Measurements from ENCODE around the gene RAB34. TPM values are rescaled to one million over a fixed set of nuclear protein-coding genes. Genes with fewer than 3 reads are reported as not detected.

RAB34 gene
- total and polyA plus RNA-seq, 2 experiments from 2014 or later, result 277 to 476 TPM

DNA sequence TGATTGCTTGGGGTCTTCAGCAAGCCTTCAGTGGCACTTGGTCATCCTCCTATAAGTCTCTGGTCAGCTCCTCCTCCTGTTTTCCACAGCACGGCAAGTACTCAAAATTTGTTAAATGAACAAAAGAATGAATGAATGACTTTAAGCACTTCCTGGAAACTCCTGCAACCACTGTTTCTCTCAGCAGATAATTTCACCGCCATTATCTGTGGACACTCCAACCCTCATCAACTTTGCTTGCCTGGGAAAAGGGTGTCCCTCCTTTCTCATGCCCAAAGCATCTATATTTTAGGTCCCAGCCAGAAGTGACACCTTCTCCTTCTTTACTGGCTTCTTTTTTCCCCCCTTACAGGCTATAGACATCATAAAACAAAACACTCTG, 10.3 kb downstream of the RAB34 start:
- TF ChIP-seq EZH2 (IDR thresholded peaks at IDR 0.05; ENCODE audit: insufficient read depth, poor library complexity, severe bottlenecking), result no peak
- no peak for TF ChIP-seq EZH2phosphoT487 (IDR thresholded peaks at IDR 0.05; ENCODE audit: insufficient read depth, low read depth)
- no peak overlapping the region for H2AFZ ChIP-seq
- H3K79me2 ChIP-seq (ENCODE audit: insufficient read depth), result no peaks in the 10 kb centered on the region
- no peaks in the 10 kb centered on the region for H3K27me3 ChIP-seq (replicated peaks; ENCODE audit: insufficient read depth)
- 0 out of 2 replicates have a peak, but pooled peaks cover 7% of the 10 kb centered on the region for H3K4me1 ChIP-seq (ENCODE audit: insufficient read depth)
- no peaks in the 10 kb centered on the region for H3K9me2 ChIP-seq (ENCODE audit: insufficient read depth)
- H3K4me2 ChIP-seq (ENCODE audit: unreplicated experiment), result no peak overlapping the region
- no peaks in the 10 kb centered on the region for H3K9me3 ChIP-seq (ENCODE audit: low read depth)
- DNase-seq, result no peak
- in situ Hi-C loops (cut with MboI), result no loop called here
- H3K4me3 ChIP-seq, result no peak overlapping the region
- H3K9ac ChIP-seq, result no peak overlapping the region
- no peaks in the 10 kb centered on the region for H4K20me1 ChIP-seq (ENCODE audit: insufficient read depth)
- no peak overlapping the region for H3K27ac ChIP-seq
- 82% methylated on average over 2 of the region's 2 CpGs for WGBS, 2 experiments (ENCODE audit: low coverage in 1 of 2, low lambda C conversion rate in 2 of 2, missing lambda C conversion rate in 2 of 2)
- no peaks in the 10 kb centered on the region for H3K36me3 ChIP-seq (ENCODE audit: low read depth)
- peaks cover 12% of the 10 kb centered on the region for H3F3A ChIP-seq (ENCODE audit: insufficient read depth)

DNA sequence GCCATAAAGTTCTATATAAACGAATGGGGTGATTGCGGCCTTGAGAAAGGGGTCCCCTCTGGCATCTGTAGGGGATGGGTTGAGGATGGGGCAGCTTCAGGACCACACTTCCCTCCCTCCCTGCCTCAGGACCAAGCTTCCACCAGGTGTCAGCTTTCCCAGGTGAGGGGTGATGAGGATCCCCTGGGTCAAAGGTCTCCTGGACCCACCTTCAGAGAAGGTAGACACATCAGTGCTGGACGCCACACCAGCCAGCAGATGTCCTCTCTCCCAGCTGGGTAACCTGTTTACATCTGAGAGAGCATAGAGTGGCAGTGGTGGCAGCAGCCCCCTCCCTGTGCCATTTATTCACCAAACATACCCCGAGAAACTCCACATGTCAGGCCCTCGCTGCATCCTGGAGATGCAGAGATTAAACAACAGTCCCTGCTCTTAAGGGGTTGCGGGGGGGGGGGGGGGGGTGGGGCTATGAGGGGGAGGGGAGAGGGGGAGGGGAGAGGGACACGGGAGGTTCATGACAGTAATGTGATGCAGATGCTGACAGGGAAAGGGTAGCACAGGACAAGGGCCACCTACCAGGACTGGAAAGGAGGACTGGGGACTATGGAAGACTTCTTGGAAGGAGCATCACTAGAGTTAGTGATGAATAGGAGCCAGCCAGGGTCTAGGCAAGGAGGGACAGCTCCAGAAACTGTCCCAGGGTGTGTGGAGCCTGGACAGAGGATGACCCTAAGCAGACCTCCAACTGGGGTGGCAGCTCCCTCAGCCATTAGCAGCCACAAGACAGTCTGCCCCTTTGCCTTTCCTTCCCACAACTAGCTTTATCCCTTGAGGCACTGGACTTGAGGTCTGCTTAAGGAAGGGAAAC, 11.0 kb downstream of the RAB34 start:
- WGBS, 2 experiments (ENCODE audit: low coverage in 1 of 2, low lambda C conversion rate in 2 of 2, missing lambda C conversion rate in 2 of 2), result 69 to 76% methylated on average over 6 to 7 of the region's 7 CpGs
- no peak overlapping the region for H3K4me3 ChIP-seq
- H3K9me2 ChIP-seq (ENCODE audit: insufficient read depth), result no peaks in the 10 kb centered on the region
- H3K4me2 ChIP-seq (ENCODE audit: unreplicated experiment), result no peak overlapping the region
- no peaks in the 10 kb centered on the region for H3K79me2 ChIP-seq (ENCODE audit: insufficient read depth)
- no peaks in the 10 kb centered on the region for H3K9me3 ChIP-seq (ENCODE audit: low read depth)
- H4K20me1 ChIP-seq (ENCODE audit: insufficient read depth), result no peaks in the 10 kb centered on the region
- H2AFZ ChIP-seq, result no peak overlapping the region
- H3K36me3 ChIP-seq (ENCODE audit: low read depth), result no peaks in the 10 kb centered on the region
- in situ Hi-C loops (cut with MboI), result no loop called here
- H3F3A ChIP-seq (ENCODE audit: insufficient read depth), result peaks cover 10% of the 10 kb centered on the region
- no peak overlapping the region for H3K9ac ChIP-seq
- TF ChIP-seq EZH2phosphoT487 (IDR thresholded peaks at IDR 0.05; ENCODE audit: insufficient read depth, low read depth) (no peak), EZH2 (IDR thresholded peaks at IDR 0.05; ENCODE audit: insufficient read depth, poor library complexity, severe bottlenecking) (no peak)
- no peak overlapping the region for H3K27ac ChIP-seq
- H3K27me3 ChIP-seq (replicated peaks; ENCODE audit: insufficient read depth), result no peaks in the 10 kb centered on the region
- 0 out of 2 replicates have a peak, but pooled peaks cover 2% of the 10 kb centered on the region for H3K4me1 ChIP-seq (ENCODE audit: insufficient read depth)
- no peak for DNase-seq

DNA sequence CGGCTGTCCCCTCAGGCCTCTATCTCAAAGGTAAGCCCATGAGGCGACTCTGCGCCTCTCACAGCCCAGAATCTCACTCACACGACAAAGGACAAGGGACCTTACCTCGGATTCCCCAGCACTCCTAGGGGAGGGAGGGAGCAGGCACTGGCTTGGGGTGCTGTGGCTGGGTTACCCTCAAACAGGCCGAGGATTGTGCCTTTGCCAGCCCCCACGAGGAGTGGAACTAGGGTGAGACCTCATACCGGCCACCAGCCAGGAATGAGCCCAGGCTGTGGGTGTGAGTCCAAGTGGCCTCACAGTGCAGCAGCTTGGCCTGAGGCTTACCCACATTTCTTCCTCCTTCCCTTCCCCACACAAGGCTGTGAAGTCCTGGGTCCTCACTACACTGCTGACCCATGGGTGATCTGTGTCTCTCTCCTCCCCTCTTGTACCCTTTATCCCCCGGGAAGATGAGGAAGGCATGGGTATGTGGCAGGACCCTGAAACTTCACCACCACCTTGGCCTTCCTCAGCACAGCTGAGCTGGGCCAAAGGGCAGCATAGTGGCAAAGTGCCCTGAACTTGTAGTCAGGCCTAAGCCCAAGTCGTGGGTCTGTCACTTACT, 11.8 kb downstream of the RAB34 start:
- TF ChIP-seq EZH2 (IDR thresholded peaks at IDR 0.05; ENCODE audit: insufficient read depth, poor library complexity, severe bottlenecking), result no peak
- TF ChIP-seq EZH2phosphoT487 (IDR thresholded peaks at IDR 0.05; ENCODE audit: insufficient read depth, low read depth), result no peak
- Histone ChIP-seq H3K36me3 (ENCODE audit: low read depth) (no peaks in the 10 kb centered on the region), H3K79me2 (ENCODE audit: insufficient read depth) (no peaks in the 10 kb centered on the region), H3K27ac (no peak overlapping the region), H3K27me3 (replicated peaks; ENCODE audit: insufficient read depth) (no peaks in the 10 kb centered on the region), H3K9me2 (ENCODE audit: insufficient read depth) (no peaks in the 10 kb centered on the region), H3K4me2 (ENCODE audit: unreplicated experiment) (no peak overlapping the region), H3F3A (ENCODE audit: insufficient read depth) (peaks cover 10% of the 10 kb centered on the region), H3K4me1 (ENCODE audit: insufficient read depth) (no peaks in the 10 kb centered on the region), H3K9me3 (ENCODE audit: low read depth) (no peaks in the 10 kb centered on the region), H3K9ac (no peak overlapping the region), H2AFZ (no peak overlapping the region), H3K4me3 (no peak overlapping the region), H4K20me1 (ENCODE audit: insufficient read depth) (no peaks in the 10 kb centered on the region)
- in situ Hi-C loops (cut with MboI), result no loop called here
- no peak for DNase-seq
- 53 to 60% methylated on average over 10 of the region's 10 CpGs for WGBS, 2 experiments (ENCODE audit: low coverage in 1 of 2, low lambda C conversion rate in 2 of 2, missing lambda C conversion rate in 2 of 2)

DNA sequence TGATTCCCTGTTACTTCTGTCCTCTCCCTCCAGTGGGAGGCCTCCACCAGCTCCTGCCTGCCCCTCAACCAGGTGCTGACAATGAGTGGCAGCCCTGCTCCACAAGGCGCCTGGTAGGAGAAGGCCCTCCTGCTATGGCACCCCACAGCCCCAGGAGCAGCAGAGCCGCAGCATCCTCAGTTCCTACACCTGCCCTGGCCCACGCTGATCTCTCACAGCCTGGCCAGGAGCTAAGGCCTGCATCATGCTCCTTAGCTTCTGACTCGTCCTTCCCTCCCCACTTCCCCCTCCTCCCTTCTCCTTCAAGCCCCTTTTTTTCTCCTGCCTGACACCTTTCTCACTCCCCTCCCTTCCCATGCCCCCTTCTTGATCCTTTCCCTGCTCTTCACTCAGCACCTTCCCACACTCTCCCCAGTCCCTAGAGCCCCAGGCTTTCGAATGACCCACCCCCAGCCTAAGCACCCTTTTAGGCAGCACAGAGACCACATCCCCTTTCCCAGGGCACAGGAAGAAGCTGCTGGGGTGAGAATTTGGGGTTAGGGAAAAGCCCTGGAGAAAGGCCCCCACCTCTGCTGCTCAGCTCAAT, 12.5 kb downstream of the RAB34 start:
- TF ChIP-seq EZH2phosphoT487 (IDR thresholded peaks at IDR 0.05; ENCODE audit: insufficient read depth, low read depth) (no peak), EZH2 (IDR thresholded peaks at IDR 0.05; ENCODE audit: insufficient read depth, poor library complexity, severe bottlenecking) (no peak)
- Histone ChIP-seq H3K9me3 (ENCODE audit: low read depth) (no peaks in the 10 kb centered on the region), H2AFZ (no peak overlapping the region), H4K20me1 (ENCODE audit: insufficient read depth) (no peaks in the 10 kb centered on the region), H3K36me3 (ENCODE audit: low read depth) (peaks cover 1% of the 10 kb centered on the region; the same call in 1 of the 2 replicates), H3K4me3 (no peak overlapping the region), H3K9me2 (ENCODE audit: insufficient read depth) (no peaks in the 10 kb centered on the region), H3K4me2 (ENCODE audit: unreplicated experiment) (no peak overlapping the region), H3K79me2 (ENCODE audit: insufficient read depth) (no peaks in the 10 kb centered on the region), H3F3A (ENCODE audit: insufficient read depth) (peaks cover 6% of the 10 kb centered on the region; the same call in 1 of the 2 replicates), H3K4me1 (ENCODE audit: insufficient read depth) (no peaks in the 10 kb centered on the region), H3K27me3 (replicated peaks; ENCODE audit: insufficient read depth) (no peaks in the 10 kb centered on the region), H3K9ac (no peak overlapping the region), H3K27ac (no peak overlapping the region)
- 56 to 65% methylated on average over 2 to 5 of the region's 5 CpGs for WGBS, 2 experiments (ENCODE audit: low coverage in 1 of 2, low lambda C conversion rate in 2 of 2, missing lambda C conversion rate in 2 of 2)
- in situ Hi-C loops (cut with MboI), result no loop called here
- no peak for DNase-seq
